GM12801 (cell line): ENCODE measurements around the gene GARNL3.

Experiments used
- CTCF ChIP-seq: IDR thresholded peaks from one replicate; pipeline ENCODE4 v1.5.1; 2011; ENCODE audit warnings: control low read depth; ENCODE audit not compliant: insufficient read length; ENCODE audit errors: extremely low read depth

Gene GARNL3

GRCh38 chr9:127403507-127404192 lies 139.1 kb downstream of the GARNL3 start:
- TF ChIP-seq CTCF = no peak

- TF ChIP-seq CTCF = no peak
Observed at GRCh38 chr9:127404631-127405030, 140.1 kb downstream of the GARNL3 start.

- TF ChIP-seq CTCF = no peak
Observed at GRCh38 chr9:127405344-127406125, 141.0 kb downstream of the GARNL3 start.

- no peak for TF ChIP-seq CTCF
Observed at GRCh38 chr9:127406799-127407491, 142.4 kb downstream of the GARNL3 start.

GRCh38 chr9:127407492-127407843 lies 142.9 kb downstream of the GARNL3 start:
- TF ChIP-seq CTCF = no peak

GRCh38 chr9:127411122-127411521 lies 146.5 kb downstream of the GARNL3 start:
- TF ChIP-seq CTCF = no peak

- no peak for TF ChIP-seq CTCF
Observed at GRCh38 chr9:127415141-127415540, 150.6 kb downstream of the GARNL3 start.
